Neural progenitor cell (in vitro differentiated cells): Measurements from ENCODE around the gene PHRF1.

Source experiments
- CTCF ChIP-seq: fragments of 200-600 bp; sonication (generic); IDR thresholded peaks from 2 replicates; pipeline ENCODE4 v1.5.1; 2017; ENCODE audit warnings: antibody characterized with exemption, mild to moderate bottlenecking
- EZH2 ChIP-seq: fragments of 200-600 bp; sonication (generic); IDR thresholded peaks from 2 replicates; pipeline ENCODE4 v1.6.1; 2017; ENCODE audit warnings: antibody characterized with exemption, mild to moderate bottlenecking, moderate library complexity
- EZH2phosphoT487 ChIP-seq: fragments of 200-600 bp; sonication (generic); IDR thresholded peaks from 2 replicates; pipeline ENCODE4 v1.6.1; 2017; ENCODE audit warnings: antibody characterized with exemption

- TF ChIP-seq CTCF (no peak), EZH2phosphoT487 (no peak), EZH2 (no peak)
Observed at GRCh38 chr11:607020-607780, 30.9 kb downstream of the PHRF1 start.
